GM18907 (cell line): ENCODE data around the gene MTRF1.

ENCODE experiments used
- ATAC-seq: cut with Tn5 transposase; IDR thresholded peaks from one replicate; pipeline ENCODE4 v1.9.1; 2021; ENCODE audit warnings: mild to moderate bottlenecking, moderate library complexity; ENCODE audit not compliant: unreplicated experiment

Gene MTRF1

GRCh38 chr13:41263261-41263971 lies at the start of gene MTRF1:
Gene MTRF1, minus strand, starts transcription at chr13:41263576. Its CDS starts 2,669 bp downstream, at chr13:41260907.
- peak; percentile 96 for ATAC-seq

GRCh38 chr13:41313117-41313516 lies 49.7 kb upstream of the MTRF1 start:
- no peak for ATAC-seq

GRCh38 chr13:41312176-41312500 lies 48.8 kb upstream of the MTRF1 start:
- peak; percentile 14 for ATAC-seq

GRCh38 chr13:41311406-41312175 lies 48.2 kb upstream of the MTRF1 start:
- peak; percentile 61 for ATAC-seq

- ATAC-seq: peak; percentile 68
Measured at GRCh38 chr13:41310963-41311405, 47.6 kb upstream of the MTRF1 start, which contains the start of gene NAA16. Gene NAA16, plus strand, starts transcription at chr13:41311267. Its CDS starts 262 bp downstream, at chr13:41311529.

GRCh38 chr13:41307884-41308640 lies 44.7 kb upstream of the MTRF1 start:
- no peak for ATAC-seq

GRCh38 chr13:41306271-41307145 lies 43.1 kb upstream of the MTRF1 start:
- no peak for ATAC-seq

GRCh38 chr13:41304551-41304950 lies 41.2 kb upstream of the MTRF1 start:
- ATAC-seq: no peak

GRCh38 chr13:41302743-41303142 lies 39.4 kb upstream of the MTRF1 start:
- ATAC-seq: no peak

- peak; percentile 78 for ATAC-seq
Measured at GRCh38 chr13:41299316-41300094, 36.1 kb upstream of the MTRF1 start.

- ATAC-seq: no peak
Measured at GRCh38 chr13:41296879-41297646, 33.7 kb upstream of the MTRF1 start.

GRCh38 chr13:41295973-41296372 lies 32.6 kb upstream of the MTRF1 start:
- no peak for ATAC-seq

- no peak for ATAC-seq
Measured at GRCh38 chr13:41294914-41295313, 31.5 kb upstream of the MTRF1 start.

- no peak for ATAC-seq
Measured at GRCh38 chr13:41293272-41293671, 29.9 kb upstream of the MTRF1 start.

GRCh38 chr13:41291246-41291645 lies 27.9 kb upstream of the MTRF1 start:
- ATAC-seq: no peak

GRCh38 chr13:41289463-41289881 lies 26.1 kb upstream of the MTRF1 start:
- no peak for ATAC-seq

- no peak for ATAC-seq
Measured at GRCh38 chr13:41286370-41286769, 23.0 kb upstream of the MTRF1 start.

- no peak for ATAC-seq
Measured at GRCh38 chr13:41284512-41285288, 21.3 kb upstream of the MTRF1 start.
